ENCODE results near the gene DNAJC4.

The DNAJC4 gene

GRCh38 chr11:64230985-64231365, 627 bp downstream of the DNAJC4 start:
- no peak for DNase-seq

GRCh38 chr11:64231546-64231945, 1.2 kb downstream of the DNAJC4 start:
- no peak for DNase-seq

GRCh38 chr11:64232182-64232966, 2.0 kb downstream of the DNAJC4 start:
- DNase-seq = no peak

- DNase-seq = no peak
Observed at GRCh38 chr11:64232967-64233315, 2.6 kb downstream of the DNAJC4 start.

GRCh38 chr11:64233913-64234586, 3.7 kb downstream of the DNAJC4 start, which contains the start of gene VEGFB:
TSS of gene VEGFB (plus strand) at chr11:64234584. CDS start at chr11:64234834, 250 bp downstream.
- peak; percentile 81 for DNase-seq

DNA sequence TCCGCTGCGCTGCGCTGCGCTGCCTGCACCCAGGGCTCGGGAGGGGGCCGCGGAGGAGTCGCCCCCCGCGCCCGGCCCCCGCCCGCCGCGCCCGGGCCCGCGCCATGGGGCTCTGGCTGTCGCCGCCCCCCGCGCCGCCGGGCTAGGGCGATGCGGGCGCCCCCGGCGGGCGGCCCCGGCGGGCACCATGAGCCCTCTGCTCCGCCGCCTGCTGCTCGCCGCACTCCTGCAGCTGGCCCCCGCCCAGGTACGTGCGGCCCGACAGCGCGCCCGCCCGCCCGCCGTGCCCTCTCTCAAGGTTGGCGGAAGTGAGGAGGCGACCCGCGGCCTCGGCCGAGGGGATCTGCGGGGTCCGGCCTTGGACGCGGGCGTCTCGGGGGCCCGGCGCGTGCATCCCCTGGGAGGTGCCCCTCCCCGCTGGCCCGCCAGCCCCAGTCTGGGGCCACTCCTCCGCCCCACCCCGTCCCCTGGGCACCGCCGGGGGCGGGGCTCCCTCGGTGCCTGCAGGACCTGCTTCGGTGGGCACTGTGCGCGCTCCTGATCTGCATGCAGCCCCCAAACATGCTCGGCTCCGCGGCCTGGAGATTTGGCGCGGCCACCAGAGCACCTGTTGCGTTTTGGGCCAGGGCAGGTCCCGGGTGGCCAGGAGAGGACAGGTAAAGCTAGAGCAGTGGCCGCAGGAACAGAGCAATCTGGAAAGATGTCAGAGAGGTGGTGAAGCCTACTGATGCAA, 4.5 kb downstream of the DNAJC4 start:
- peak; percentile 45 to 50 for DNase-seq

- DNase-seq = no peak
Observed at GRCh38 chr11:64235437-64236161, 5.3 kb downstream of the DNAJC4 start.

- DNase-seq = no peak
Observed at GRCh38 chr11:64237484-64237951, 7.2 kb downstream of the DNAJC4 start.

DNA sequence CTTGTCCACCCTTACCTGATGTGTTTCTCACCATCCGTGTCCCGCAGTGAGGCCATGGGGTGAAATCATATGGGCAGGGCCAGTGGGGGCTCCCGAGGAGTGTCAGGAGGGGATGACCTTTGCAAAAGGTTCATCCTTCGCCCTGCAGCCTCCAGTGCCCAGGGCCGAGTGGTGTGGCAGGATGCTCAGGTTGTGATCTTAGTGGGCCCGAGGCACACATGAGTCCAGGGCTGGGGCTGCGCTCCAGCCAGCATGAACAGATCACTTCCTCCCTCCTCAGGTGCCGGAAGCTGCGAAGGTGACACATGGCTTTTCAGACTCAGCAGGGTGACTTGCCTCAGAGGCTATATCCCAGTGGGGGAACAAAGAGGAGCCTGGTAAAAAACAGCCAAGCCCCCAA, 7.7 kb downstream of the DNAJC4 start:
- no peak for DNase-seq

DNA sequence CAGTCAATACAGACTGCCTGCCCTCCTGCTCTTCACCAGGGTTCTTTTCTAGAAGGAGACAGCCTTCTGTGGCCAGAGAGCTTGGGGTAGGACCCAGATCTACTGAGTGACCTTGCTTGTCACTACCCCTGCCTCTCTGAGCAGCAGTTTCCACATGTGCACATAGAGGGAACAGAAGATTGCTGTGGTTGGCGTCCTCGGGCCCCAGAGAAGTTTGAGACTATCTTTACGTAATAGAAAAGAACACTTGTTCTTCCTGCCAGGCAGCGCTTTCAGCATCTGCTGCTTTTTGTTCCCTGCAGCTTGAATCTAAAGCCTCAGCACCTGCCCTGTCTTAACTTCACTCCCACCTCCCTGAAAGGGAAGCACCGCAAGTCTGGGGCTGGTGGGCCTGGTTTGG, 8.7 kb downstream of the DNAJC4 start:
- peak in 1 of 2 donors; percentile 27 for DNase-seq

DNA sequence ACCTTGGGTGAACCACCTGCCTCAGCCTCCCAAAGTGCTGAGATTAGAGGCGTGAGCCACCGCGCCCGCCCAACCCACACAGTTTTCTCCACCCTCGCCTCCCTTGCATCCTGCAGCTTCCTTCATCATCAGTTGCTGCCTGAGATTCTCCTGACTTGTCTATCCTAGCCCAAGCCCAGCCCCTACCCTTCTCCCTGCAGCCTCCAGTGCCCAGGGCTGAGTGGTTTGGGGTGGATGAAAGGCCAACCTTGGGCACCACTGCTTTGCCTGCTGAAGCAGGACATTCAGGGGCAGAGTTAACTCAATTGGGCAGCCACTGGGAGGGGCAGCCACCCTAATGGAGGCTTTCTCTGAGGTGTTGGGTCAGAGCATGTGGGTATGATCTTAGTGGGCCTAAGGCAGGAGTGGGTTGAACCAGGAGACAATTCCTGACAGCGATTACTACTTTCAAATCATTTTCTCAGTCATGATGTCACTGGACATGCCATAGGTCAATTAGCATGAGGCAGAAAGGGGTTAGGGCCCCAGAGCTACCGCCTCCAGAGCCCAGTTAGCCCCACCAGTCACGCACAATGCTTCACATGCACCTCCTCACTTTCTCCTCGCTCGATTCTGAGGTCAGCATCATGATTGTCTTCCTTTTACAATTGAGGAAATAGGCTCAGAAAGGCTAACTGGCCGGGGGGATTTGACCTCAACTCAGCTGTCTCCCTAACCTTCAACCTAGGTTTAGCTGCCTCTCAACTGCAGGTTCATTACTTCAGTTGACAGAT, 9.5 kb downstream of the DNAJC4 start:
- DNase-seq = peak in 1 of 2 donors; percentile 83

- DNase-seq = peak; percentile 99
Observed at GRCh38 chr11:64240435-64241240, 10.3 kb downstream of the DNAJC4 start, which contains the start of gene FKBP2. TSS of gene FKBP2 (plus strand) at chr11:64241095. CDS start at chr11:64242388, 1,293 bp downstream.

GRCh38 chr11:64241241-64241490, 10.8 kb downstream of the DNAJC4 start:
- peak in 1 of 2 donors; percentile 100 for DNase-seq

DNA sequence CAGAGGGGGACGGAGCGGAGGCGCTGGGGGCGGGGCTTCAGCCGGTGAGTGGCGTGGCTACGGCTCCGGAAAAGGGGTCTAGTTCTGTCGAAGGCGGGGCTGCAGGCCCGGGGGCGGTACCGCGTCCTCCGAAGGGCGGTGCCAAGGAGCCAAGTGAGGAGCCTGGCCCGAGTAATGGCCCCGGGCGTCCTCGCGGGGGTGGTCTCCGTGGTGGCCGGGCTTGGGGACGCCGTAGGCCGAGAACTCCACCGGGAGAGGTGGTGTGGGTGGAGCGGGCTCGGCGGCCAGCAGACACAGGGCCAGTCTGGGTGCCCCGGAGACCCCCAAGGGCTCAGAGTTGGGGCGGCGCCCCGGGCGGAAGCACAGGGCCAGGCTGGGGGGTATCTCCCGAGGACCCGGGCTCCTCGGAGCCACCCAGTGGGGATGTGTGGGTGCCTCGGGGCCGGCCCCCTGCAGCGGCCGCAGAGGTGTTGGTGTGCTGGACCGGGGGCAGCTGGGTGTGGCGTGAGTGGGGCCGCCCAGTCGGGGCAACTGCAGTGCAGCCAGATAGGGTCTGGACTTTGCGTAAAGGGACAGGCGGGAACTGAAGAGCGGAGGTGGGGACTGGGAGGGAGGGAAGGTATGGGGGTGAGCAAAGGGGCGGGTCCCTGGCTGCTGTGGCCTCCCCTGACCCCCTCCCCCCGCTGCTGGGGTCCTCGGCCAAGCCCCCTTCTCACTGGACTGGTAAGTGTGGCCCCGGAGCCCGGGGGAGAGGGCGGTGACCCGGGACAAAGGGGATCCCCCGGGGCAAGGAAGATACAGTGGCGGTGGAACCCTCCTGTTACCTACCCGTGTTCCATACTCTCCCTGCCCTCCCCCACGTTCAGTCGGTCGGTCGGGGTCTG, 11.4 kb downstream of the DNAJC4 start:
- DNase-seq = peak; percentile 16 to 99

DNA sequence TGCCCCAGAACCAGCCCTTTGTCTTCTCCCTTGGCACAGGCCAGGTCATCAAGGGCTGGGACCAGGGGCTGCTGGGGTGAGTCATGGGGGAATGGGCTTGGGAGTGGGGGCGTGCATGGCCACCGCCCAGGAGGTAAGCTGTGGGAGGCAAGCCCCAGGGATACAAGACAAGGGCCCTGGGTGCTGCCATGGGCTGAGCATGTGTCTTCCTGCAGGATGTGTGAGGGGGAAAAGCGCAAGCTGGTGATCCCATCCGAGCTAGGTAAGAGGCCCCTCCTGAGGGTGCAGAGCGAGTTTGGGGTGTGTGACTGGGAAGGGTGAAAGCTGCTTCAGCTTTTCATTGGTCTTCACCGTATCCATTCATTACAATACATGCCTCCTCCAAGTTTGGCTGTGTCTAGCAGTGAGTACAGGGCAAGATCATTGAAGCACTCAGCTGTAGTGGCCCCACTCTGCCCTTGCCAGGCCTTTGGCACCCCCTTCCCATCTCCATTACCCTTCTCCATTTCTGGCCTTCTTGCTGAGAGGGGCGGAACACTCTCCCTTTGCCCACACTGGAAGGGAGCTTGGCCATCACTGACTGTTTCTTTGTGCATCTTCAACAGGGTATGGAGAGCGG, 13.0 kb downstream of the DNAJC4 start:
- DNase-seq = no peak

DNA sequence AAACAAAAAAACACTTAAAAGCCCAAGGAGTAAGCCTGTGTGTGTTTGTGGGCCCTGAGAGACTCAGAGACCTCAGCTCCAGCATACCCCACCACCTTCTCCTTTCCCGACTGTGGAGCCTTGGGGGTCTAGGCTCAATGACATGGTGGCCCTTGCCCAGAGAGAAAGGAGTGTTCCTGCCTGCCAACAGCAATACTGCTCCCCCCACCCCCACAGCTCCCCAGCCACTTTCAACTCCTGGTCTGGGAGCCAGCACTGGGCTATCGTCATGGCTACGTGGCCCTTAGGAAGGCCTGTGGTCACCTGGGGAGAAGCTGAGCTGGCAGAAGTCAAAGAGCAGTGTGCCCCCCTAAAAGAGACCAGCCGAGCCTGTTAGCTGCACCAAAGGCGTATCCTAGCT, 13.8 kb downstream of the DNAJC4 start:
- no peak for DNase-seq

DNA sequence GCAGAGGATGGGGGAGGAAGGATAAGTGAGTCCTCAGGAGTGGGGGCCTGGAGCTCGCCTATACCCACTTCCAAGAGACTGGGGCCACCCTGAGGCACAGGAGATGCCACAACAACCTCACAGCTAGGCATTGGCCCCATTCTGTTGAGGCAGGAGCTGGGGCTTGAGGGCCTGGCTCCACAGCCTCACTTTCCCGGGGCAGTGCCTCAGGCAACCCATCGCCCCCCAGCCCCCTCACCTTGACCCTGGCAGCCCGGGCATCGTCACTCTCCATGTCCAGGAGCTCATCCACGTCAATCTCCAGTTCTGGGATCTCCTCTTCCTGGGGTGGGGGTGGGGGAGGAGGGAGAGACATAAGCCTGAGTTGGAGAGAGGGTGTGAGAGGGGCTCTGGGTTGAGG, 14.6 kb downstream of the DNAJC4 start:
- no peak for DNase-seq

- peak; percentile 55 to 64 for DNase-seq
Observed at GRCh38 chr11:64245401-64245796, 15.1 kb downstream of the DNAJC4 start.

GRCh38 chr11:64245797-64246620, 15.7 kb downstream of the DNAJC4 start:
- DNase-seq = peak; percentile 66 to 79

Measured in CD4-positive, alpha-beta T cell treated with Interleukin-1 beta for 1 hour (primary cell).